C4-2B (cell line): ENCODE results near the gene FSIP1.

Experiments
- H3K27ac ChIP-seq: fragments of 450-650 bp; 2 replicates; pipeline ENCODE4 v1.5.1; 2017
- CTCF ChIP-seq: fragments of 450-650 bp; conservative IDR thresholded peaks from 2 replicates; pipeline ENCODE4 v1.5.1; 2017; ENCODE audit warnings: mild to moderate bottlenecking
- ZFX ChIP-seq: fragments of 450-650 bp; IDR thresholded peaks from 2 replicates; pipeline ENCODE4 v1.6.1; 2017

FSIP1 gene

GRCh38 chr15:39761006-39761405 lies 21.6 kb downstream of the FSIP1 start:
- TF ChIP-seq ZFX (no peak), CTCF (no peak)
- no peak overlapping the region for H3K27ac ChIP-seq

- H3K27ac ChIP-seq, result no peak overlapping the region
- TF ChIP-seq ZFX (no peak), CTCF (peak; percentile 89)
These were observed 25.7 kb downstream of the FSIP1 start for GRCh38 chr15:39756806-39757522.

- TF ChIP-seq CTCF (no peak), ZFX (no peak)
- no peak overlapping the region for H3K27ac ChIP-seq
These were observed 29.6 kb downstream of the FSIP1 start for GRCh38 chr15:39752991-39753390.

- TF ChIP-seq ZFX (no peak), CTCF (no peak)
- H3K27ac ChIP-seq, result no peak overlapping the region
These were observed 30.4 kb downstream of the FSIP1 start for GRCh38 chr15:39752246-39752645.

GRCh38 chr15:39748276-39748675 lies 34.4 kb downstream of the FSIP1 start:
- H3K27ac ChIP-seq, result no peak overlapping the region
- TF ChIP-seq ZFX (no peak), CTCF (no peak)

GRCh38 chr15:39747326-39747725 lies 35.3 kb downstream of the FSIP1 start:
- no peak overlapping the region for H3K27ac ChIP-seq
- no peak for TF ChIP-seq ZFX
- no peak for TF ChIP-seq CTCF

- H3K27ac ChIP-seq, result no peak overlapping the region
These were observed 35.8 kb downstream of the FSIP1 start for GRCh38 chr15:39746714-39747276.

More at GRCh38 chr15:39746714-39747276, 35.8 kb downstream of the FSIP1 start:
- TF ChIP-seq CTCF, result no peak
- no peak for TF ChIP-seq ZFX
